ENCODE data around the gene DCC.

The DCC gene

DNA sequence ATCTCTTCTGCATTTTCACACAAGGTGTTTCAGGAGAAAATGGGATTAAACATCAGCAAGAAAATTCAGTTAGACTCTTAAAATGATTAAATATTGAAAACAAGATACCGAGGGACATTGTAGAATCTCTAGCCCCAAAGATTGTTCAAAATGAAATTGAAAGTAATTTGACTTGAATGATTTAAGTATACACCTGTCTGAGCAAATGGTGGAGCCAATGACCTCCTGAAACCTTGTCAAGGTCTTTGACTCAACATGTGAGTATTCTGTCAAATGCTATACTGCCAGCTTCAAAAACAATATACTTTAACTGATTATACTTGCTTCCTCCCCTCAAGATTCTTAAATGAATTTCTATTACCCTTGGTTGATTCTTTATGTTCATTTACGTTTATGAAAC is 411.0 kb downstream of the DCC start:
- POLR2A ChIA-PET: no interaction called here
- TF ChIP-seq, protein P1, sequence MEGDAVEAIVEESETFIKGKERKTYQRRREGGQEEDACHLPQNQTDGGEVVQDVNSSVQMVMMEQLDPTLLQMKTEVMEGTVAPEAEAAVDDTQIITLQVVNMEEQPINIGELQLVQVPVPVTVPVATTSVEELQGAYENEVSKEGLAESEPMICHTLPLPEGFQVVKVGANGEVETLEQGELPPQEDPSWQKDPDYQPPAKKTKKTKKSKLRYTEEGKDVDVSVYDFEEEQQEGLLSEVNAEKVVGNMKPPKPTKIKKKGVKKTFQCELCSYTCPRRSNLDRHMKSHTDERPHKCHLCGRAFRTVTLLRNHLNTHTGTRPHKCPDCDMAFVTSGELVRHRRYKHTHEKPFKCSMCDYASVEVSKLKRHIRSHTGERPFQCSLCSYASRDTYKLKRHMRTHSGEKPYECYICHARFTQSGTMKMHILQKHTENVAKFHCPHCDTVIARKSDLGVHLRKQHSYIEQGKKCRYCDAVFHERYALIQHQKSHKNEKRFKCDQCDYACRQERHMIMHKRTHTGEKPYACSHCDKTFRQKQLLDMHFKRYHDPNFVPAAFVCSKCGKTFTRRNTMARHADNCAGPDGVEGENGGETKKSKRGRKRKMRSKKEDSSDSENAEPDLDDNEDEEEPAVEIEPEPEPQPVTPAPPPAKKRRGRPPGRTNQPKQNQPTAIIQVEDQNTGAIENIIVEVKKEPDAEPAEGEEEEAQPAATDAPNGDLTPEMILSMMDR (IDR thresholded peaks at IDR 0.05; ENCODE audit: control extremely low read depth, extremely low read depth, low read depth, missing control alignments): no peak
- CTCF ChIA-PET: no interaction called here
- DNase-seq (ENCODE audit: extremely low spot score): no peak

DNA sequence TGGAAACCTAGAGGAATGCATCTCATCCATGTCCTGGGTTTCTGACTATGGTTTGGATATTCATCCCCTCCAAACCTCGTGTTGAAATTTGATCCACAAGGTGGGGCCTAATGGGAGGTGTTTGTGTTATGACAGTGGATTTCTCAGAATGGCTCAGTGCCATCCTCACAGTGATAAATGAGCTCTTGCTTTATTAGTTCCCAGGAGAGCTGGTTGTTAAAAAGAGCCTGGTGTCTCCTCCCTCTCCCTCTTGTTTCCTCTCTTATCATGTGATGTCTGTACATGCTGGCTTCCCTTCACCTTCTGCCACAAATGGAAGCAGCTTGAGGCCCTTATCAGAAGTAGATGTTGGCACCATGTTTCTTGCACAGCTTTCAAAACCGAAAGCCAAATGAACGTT is 424.3 kb downstream of the DCC start:
- POLR2A ChIA-PET: no interaction called here
- CTCF ChIA-PET: no interaction called here
- DNase-seq (ENCODE audit: extremely low spot score): no peak
- TF ChIP-seq, protein P1 (IDR thresholded peaks at IDR 0.05; ENCODE audit: control extremely low read depth, extremely low read depth, low read depth, missing control alignments): no peak

DNA sequence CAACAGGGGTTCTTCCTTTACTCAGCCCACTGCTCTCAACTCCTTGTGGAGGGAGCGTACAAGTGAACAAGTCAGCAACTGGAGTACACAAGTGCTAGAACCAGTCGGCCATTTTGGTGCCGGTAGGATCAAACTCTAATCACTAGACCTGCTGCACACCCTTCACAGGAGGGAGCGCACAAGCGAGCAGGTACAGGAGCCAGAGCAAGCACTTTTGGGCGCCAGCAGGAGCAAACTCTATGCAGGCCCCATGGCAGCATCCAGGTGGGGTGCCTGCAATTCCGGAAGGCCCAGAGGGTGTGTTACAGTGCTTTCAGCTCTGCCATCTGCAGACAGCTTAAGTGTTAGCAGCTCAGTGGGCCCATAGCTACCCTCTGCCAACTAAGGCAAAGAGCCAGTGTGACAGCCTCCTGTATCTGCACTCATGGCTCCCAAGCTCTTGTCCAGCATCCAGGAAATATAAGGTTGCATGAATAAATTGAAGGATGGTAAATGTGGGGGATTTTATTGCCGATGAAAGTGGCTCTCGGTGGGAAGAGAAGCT is 426.1 kb downstream of the DCC start:
- ChIA-PET CTCF (no interaction called here), POLR2A (no interaction called here)
- TF ChIP-seq, protein P1 (IDR thresholded peaks at IDR 0.05; ENCODE audit: control extremely low read depth, extremely low read depth, low read depth, missing control alignments): no peak
- no peak for DNase-seq (ENCODE audit: extremely low spot score)

DNA sequence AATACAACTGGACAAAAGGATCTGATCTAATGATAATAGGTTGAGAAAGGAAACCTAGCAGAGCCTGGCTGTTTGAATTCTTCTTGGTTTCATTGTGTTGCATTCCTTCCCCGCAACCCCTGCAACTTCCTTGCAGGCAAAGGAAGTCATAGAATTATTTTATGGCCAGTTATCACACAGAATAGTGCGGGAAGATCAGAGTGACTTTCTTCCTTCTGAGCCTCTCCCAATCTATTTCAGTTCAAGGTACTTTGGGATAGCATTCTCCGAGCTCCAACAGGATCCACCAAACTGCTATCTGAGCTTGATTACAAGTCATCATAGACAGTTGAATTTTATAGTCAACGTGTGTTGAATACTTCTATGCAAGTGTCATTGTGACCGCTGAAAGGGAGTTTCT is 441.1 kb downstream of the DCC start:
- POLR2A ChIA-PET: no interaction called here
- DNase-seq (ENCODE audit: extremely low spot score): no peak
- TF ChIP-seq, protein P1 (IDR thresholded peaks at IDR 0.05; ENCODE audit: control extremely low read depth, extremely low read depth, low read depth, missing control alignments): no peak
- CTCF ChIA-PET: interaction anchor here (1.0 kb wide), 1 partner anchor 9 kb away, joined by 3 read pairs; no protein-coding TSS in a partner anchor

DNA sequence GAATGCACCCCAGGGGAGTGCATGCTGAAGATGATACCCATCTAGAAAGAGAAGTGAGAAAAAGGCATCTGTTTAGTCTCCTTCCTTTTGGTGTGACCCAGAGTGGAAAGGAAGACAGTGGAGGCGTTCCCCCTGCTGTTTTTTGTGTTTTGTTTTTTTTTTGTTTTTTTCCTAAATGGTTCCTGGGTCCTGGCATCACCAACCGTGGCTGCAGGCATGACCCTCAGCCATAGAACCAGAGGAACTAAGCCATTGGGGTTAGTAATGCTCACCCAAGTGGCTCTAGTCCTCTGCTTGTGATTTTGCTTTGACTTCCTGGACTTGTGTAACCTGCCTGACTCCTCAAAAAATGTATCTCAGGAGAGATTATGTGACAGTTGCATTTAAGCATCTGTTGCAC is 451.3 kb downstream of the DCC start:
- POLR2A ChIA-PET: no interaction called here
- CTCF ChIA-PET: no interaction called here
- no peak for DNase-seq (ENCODE audit: extremely low spot score)

DNA sequence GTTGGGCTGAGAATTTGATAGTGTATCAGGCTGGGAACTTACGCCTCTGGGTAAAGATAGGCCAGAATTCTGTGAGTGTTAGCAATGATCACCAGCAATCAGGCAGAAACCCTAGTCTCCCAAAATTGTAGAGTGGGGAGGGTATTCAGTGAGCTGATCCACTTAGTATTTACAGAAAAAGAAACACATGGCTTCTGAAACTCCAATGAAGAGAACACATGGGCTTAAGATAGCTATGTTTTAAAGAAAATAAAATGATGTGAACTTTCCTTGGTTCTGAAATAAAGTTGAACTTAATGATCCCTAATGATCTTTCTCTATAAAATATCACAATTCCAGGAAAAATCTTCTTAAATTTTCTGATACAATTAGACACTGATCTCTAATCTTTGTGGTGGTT is 472.8 kb downstream of the DCC start:
- ChIA-PET CTCF (no interaction called here), POLR2A (no interaction called here)
- no peak for DNase-seq (ENCODE audit: extremely low spot score)
- TF ChIP-seq, protein P1 (IDR thresholded peaks at IDR 0.05; ENCODE audit: control extremely low read depth, extremely low read depth, low read depth, missing control alignments): no peak

More for the DNA sequence above, 451.3 kb downstream of the DCC start:
- TF ChIP-seq, protein P1 (IDR thresholded peaks at IDR 0.05; ENCODE audit: control extremely low read depth, extremely low read depth, low read depth, missing control alignments): no peak

All from GM10248 (cell line).